WTC11 (cell line): ENCODE data around the gene NT5C1A. TPM values are rescaled to one million over a fixed set of nuclear protein-coding genes. Genes with fewer than 3 reads are reported as not detected.

Experiments
- ATAC-seq: fragments of 200-7000 bp; cut with Tn5 transposase; 2 replicates; pipeline ENCODE4 v1.10.0; 2021; ENCODE audit warnings: mild to moderate bottlenecking, moderate library complexity
- CTCF ChIA-PET: fragments of 300-600 bp; sonication (Branson Sonifier 250); formaldehyde crosslinking; loops from one replicate; lab custom pipeline; 2021; ENCODE audit warnings: antibody characterized with exemption; lab: Charles Lee
- POLR2A ChIA-PET: fragments of 350-600 bp; sonication (Branson Sonifier 250); formaldehyde crosslinking; loops from one replicate; lab custom pipeline; 2021; ENCODE audit warnings: antibody characterized with exemption; lab: Charles Lee
- DNase-seq: peaks from one replicate; pipeline ENCODE4 v3.0.0; 2021; ENCODE audit warnings: low spot score
- H3K27ac Mint-ChIP-seq: 2 replicates; pipeline ENCODE4 v1.8.0; 2021; ENCODE audit warnings: mixed read lengths
- H3K27me3 Mint-ChIP-seq: 2 replicates; pipeline ENCODE4 v1.8.0; 2021; ENCODE audit warnings: low read depth, mild to moderate bottlenecking, moderate library complexity, mixed read lengths
- H3K36me3 Mint-ChIP-seq: 2 replicates; pipeline ENCODE4 v1.8.0; 2021; ENCODE audit warnings: mixed read lengths
- H3K4me1 Mint-ChIP-seq: 2 replicates; pipeline ENCODE4 v1.8.0; 2022; ENCODE audit warnings: mixed read lengths
- H3K4me3 Mint-ChIP-seq: 2 replicates; pipeline ENCODE4 v1.8.0; 2021; ENCODE audit warnings: mild to moderate bottlenecking, moderate library complexity, mixed read lengths
- H3K9me3 Mint-ChIP-seq: 2 replicates; pipeline ENCODE4 v1.8.0; 2021; ENCODE audit warnings: mixed read lengths
- ATF3 ChIP-seq: sonication (generic); formaldehyde crosslinking; conservative IDR thresholded peaks from 2 replicates; pipeline ENCODE4 v1.8.1; 2022; ENCODE audit warnings: mild to moderate bottlenecking, missing genetic modification reagents
- CBFB ChIP-seq: sonication (generic); formaldehyde crosslinking; IDR thresholded peaks from 2 replicates; pipeline ENCODE4 v1.8.1; 2022; ENCODE audit warnings: mild to moderate bottlenecking, low read depth, missing genetic modification reagents
- CREB1 ChIP-seq: sonication (generic); formaldehyde crosslinking; IDR thresholded peaks from 2 replicates; pipeline ENCODE4 v1.8.0; 2023; ENCODE audit warnings: mild to moderate bottlenecking, missing genetic modification reagents
- E2F5 ChIP-seq: sonication (generic); formaldehyde crosslinking; IDR thresholded peaks from 2 replicates; pipeline ENCODE4 v1.8.1; 2022; ENCODE audit warnings: mild to moderate bottlenecking, moderate library complexity, missing genetic modification reagents
- ERG ChIP-seq: fragments of 250-450 bp; sonication (Bioruptor Pico); IDR thresholded peaks from 2 replicates; pipeline ENCODE4 v1.8.0; 2021; ENCODE audit warnings: mild to moderate bottlenecking
- IRF1 ChIP-seq: sonication (generic); formaldehyde crosslinking; IDR thresholded peaks from 2 replicates; pipeline ENCODE4 v1.8.0; 2023; ENCODE audit warnings: missing genetic modification reagents
- NR2C2 ChIP-seq: sonication (generic); formaldehyde crosslinking; IDR thresholded peaks from 2 replicates; pipeline ENCODE4 v1.8.0; 2022; ENCODE audit warnings: mild to moderate bottlenecking, missing genetic modification reagents
- OVOL2 ChIP-seq: fragments of 250-450 bp; sonication (Bioruptor Pico); IDR thresholded peaks from 2 replicates; pipeline ENCODE4 v1.9.0; 2021; ENCODE audit warnings: mild to moderate bottlenecking, borderline replicate concordance
- PREB ChIP-seq: sonication (generic); formaldehyde crosslinking; IDR thresholded peaks from 2 replicates; pipeline ENCODE4 v1.8.1; 2022; ENCODE audit warnings: mild to moderate bottlenecking, missing genetic modification reagents, moderate library complexity, borderline replicate concordance
- SP1 ChIP-seq: sonication (generic); formaldehyde crosslinking; conservative IDR thresholded peaks from 2 replicates; pipeline ENCODE4 v1.8.1; 2022; ENCODE audit warnings: missing genetic modification reagents
- TP53 ChIP-seq: sonication (generic); formaldehyde crosslinking; IDR thresholded peaks from 2 replicates; pipeline ENCODE4 v1.8.1; 2023; ENCODE audit warnings: mild to moderate bottlenecking, missing genetic modification reagents
- USF2 ChIP-seq: sonication (generic); formaldehyde crosslinking; IDR thresholded peaks from 2 replicates; pipeline ENCODE4 v1.8.1; 2023; ENCODE audit warnings: mild to moderate bottlenecking, missing genetic modification reagents, moderate library complexity
- ZNF263 ChIP-seq: sonication (generic); formaldehyde crosslinking; IDR thresholded peaks from 2 replicates; pipeline ENCODE4 v1.8.1; 2022; ENCODE audit warnings: low read depth, mild to moderate bottlenecking, moderate library complexity, missing genetic modification reagents
- ZNF281 ChIP-seq: sonication (generic); formaldehyde crosslinking; IDR thresholded peaks from 2 replicates; pipeline ENCODE4 v1.8.0; 2023; ENCODE audit warnings: mild to moderate bottlenecking, missing genetic modification reagents
- ZNF425 ChIP-seq: fragments of 250-450 bp; sonication (Bioruptor Pico); conservative IDR thresholded peaks from 2 replicates; pipeline ENCODE4 v1.9.0; 2021; ENCODE audit warnings: mild to moderate bottlenecking
- ZSCAN18 ChIP-seq: fragments of 250-450 bp; sonication (Bioruptor Pico); IDR thresholded peaks from 2 replicates; pipeline ENCODE4 v2.1.2; 2022; ENCODE audit warnings: mild to moderate bottlenecking, moderate library complexity
- total RNA-seq: library from RNA; stranded (reverse); gene quantifications from 3 replicates; pipeline ENCODE4 v1.2.3, GENCODE V29; 2021

The NT5C1A gene
- total RNA-seq, 1 experiment from 2014 or later: not detected

- Mint-ChIP-seq H3K4me1 (peaks cover 4% of the 10 kb centered on the region), H3K36me3 (no peaks in the 10 kb centered on the region; the same call in 1 of the 2 replicates), H3K9me3 (no peaks in the 10 kb centered on the region), H3K4me3 (no peak overlapping the region), H3K27me3 (peaks cover 100% of the 10 kb centered on the region), H3K27ac (no peak overlapping the region)
- POLR2A ChIA-PET: no interaction called here
- CTCF ChIA-PET: interaction anchor here (0.9 kb wide), 1 partner anchor 15 kb away, joined by 3 read pairs; the partner anchor contains the start of gene NT5C1A
- ATAC-seq (no peak), DNase-seq (no peak)
- no peak for TF ChIP-seq CREB1 (CRISPR knock-in tag)
- TF ChIP-seq CBFB (CRISPR knock-in tag): no peak
- TF ChIP-seq TP53 (CRISPR knock-in tag): no peak
- TF ChIP-seq ZNF425 (CRISPR knock-in tag): no peak
- TF ChIP-seq E2F5 (CRISPR knock-in tag): no peak
- no peak for TF ChIP-seq ATF3 (CRISPR knock-in tag)
- no peak for TF ChIP-seq IRF1 (CRISPR knock-in tag)
- no peak for TF ChIP-seq PREB (CRISPR knock-in tag)
- no peak for TF ChIP-seq ZNF263 (CRISPR knock-in tag)
- TF ChIP-seq ZSCAN18 (CRISPR knock-in tag): no peak
- TF ChIP-seq OVOL2 (CRISPR knock-in tag): no peak
- TF ChIP-seq ZNF281: no peak
- no peak for TF ChIP-seq USF2 (CRISPR knock-in tag)
- TF ChIP-seq SP1 (CRISPR knock-in tag): no peak
Observed at GRCh38 chr1:39687243-39687642, 15.3 kb upstream of the NT5C1A start.

- Mint-ChIP-seq H3K4me1 (no peaks in the 10 kb centered on the region; the same call in 1 of the 2 replicates), H3K4me3 (no peak overlapping the region), H3K27ac (no peak overlapping the region), H3K9me3 (no peaks in the 10 kb centered on the region), H3K36me3 (no peaks in the 10 kb centered on the region; the same call in 1 of the 2 replicates), H3K27me3 (peaks cover 100% of the 10 kb centered on the region)
- ATAC-seq (no peak), DNase-seq (no peak)
- TF ChIP-seq ERG: no peak
- TF ChIP-seq NR2C2: no peak
- CTCF ChIA-PET: no interaction called here
- POLR2A ChIA-PET: no interaction called here
Observed at GRCh38 chr1:39685071-39685470, 13.2 kb upstream of the NT5C1A start.
